22Rv1 (cell line): ENCODE measurements around the gene ENDOG.

Experiments
- H3K27ac ChIP-seq: fragments of 450-650 bp; 2 replicates; pipeline ENCODE4 v1.5.1; 2017
- CTCF ChIP-seq: fragments of 450-650 bp; IDR thresholded peaks from 2 replicates; pipeline ENCODE4 v1.5.1; 2017; ENCODE audit warnings: mild to moderate bottlenecking
- ZFX ChIP-seq: fragments of 450-650 bp; IDR thresholded peaks from 2 replicates; pipeline ENCODE4 v1.6.1; 2017; ENCODE audit warnings: antibody characterized with exemption, borderline replicate concordance

ENDOG gene

GRCh38 chr9:128802482-128802881, 15.8 kb upstream of the ENDOG start:
- peak; percentile 19; the same call in 1 of the 2 replicates for TF ChIP-seq CTCF
- no peak for TF ChIP-seq ZFX
- H3K27ac ChIP-seq = peak overlapping the region; percentile 42

GRCh38 chr9:128805661-128806060, 12.6 kb upstream of the ENDOG start:
- TF ChIP-seq ZFX = no peak
- TF ChIP-seq CTCF = no peak
- H3K27ac ChIP-seq = no peak overlapping the region

GRCh38 chr9:128807827-128808226, 10.5 kb upstream of the ENDOG start:
- no peak for TF ChIP-seq CTCF
- no peak for TF ChIP-seq ZFX
- H3K27ac ChIP-seq = no peak overlapping the region

GRCh38 chr9:128808543-128808942, 9.8 kb upstream of the ENDOG start:
- H3K27ac ChIP-seq = no peak overlapping the region
- TF ChIP-seq ZFX = no peak
- TF ChIP-seq CTCF = no peak

- TF ChIP-seq CTCF (no peak), ZFX (no peak)
- no peak overlapping the region; the same call in 1 of the 2 replicates for H3K27ac ChIP-seq
Measured at GRCh38 chr9:128809036-128809599, 9.2 kb upstream of the ENDOG start.

- peak overlapping the region; percentile 29; the same call in 1 of the 2 replicates for H3K27ac ChIP-seq
- TF ChIP-seq CTCF (no peak), ZFX (no peak)
Measured at GRCh38 chr9:128809831-128810230, 8.5 kb upstream of the ENDOG start.

- peak overlapping the region; percentile 29 for H3K27ac ChIP-seq
- TF ChIP-seq CTCF = no peak
- no peak for TF ChIP-seq ZFX
Measured at GRCh38 chr9:128810873-128811272, 7.4 kb upstream of the ENDOG start.
